ENCODE data around the gene HTRA2. TPM values are rescaled to one million over a fixed set of nuclear protein-coding genes. Genes with fewer than 3 reads are reported as not detected.
A peak's percentile ranks its signal among the peaks of the same experiment; 100 is the strongest.

The HTRA2 gene
- total and polyA plus RNA-seq, 9 of the 15 experiments (the other 6 are each of a cell fraction or from before 2014, with no cell fraction given) = 54.2 to 71.2 (median 65.8) TPM

- peaks cover 8% of the 10 kb centered on the region; the same call in 2 of the 3 replicates for H3K36me3 ChIP-seq (ENCODE audit: control insufficient read depth, insufficient read depth, low read length)
- intact Hi-C loops (cut with micrococcal nuclease) (no loop called here), in situ Hi-C loops (cut with MboI) (no loop called here)
- no peak overlapping the region for H3K4me2 ChIP-seq (ENCODE audit: insufficient read depth, low read length)
- no peaks in the 10 kb centered on the region for H4K20me1 ChIP-seq (replicated peaks; ENCODE audit: control insufficient read depth, insufficient read depth, low read length)
- ATAC-seq = no peak
- H3K9me3 ChIP-seq (replicated peaks; ENCODE audit: control insufficient read depth, insufficient read depth, low read depth, low read length) = no peaks in the 10 kb centered on the region
- peaks cover 11 to 46% of the 10 kb centered on the region in 2 experiments; a peak in 4 of 5 replicates for H3K4me1 ChIP-seq (replicated peaks in 1 of 2; ENCODE audit: control insufficient read depth in 2 of 2, insufficient read depth in 2 of 2, low read length in 2 of 2)
- H3K79me2 ChIP-seq (ENCODE audit: control insufficient read depth, insufficient read depth, low read length) = peaks cover 12% of the 10 kb centered on the region; the same call in 2 of the 3 replicates
- no peak for TF ChIP-seq WHSC1 (IDR thresholded peaks at IDR 0.05; ENCODE audit: low read length)
- TF ChIP-seq ZBTB33 (CRISPR knock-in tag; IDR thresholded peaks at IDR 0.05) = peak; percentile 75; the same call in 1 of the 2 replicates
- no peak for TF ChIP-seq ZEB2 (IDR thresholded peaks at IDR 0.05)
- no peak overlapping the region for H3K9ac ChIP-seq (ENCODE audit: insufficient read depth in 1 of 2, low read depth in 2 of 2, low read length in 2 of 2)
- H3K27ac ChIP-seq (ENCODE audit: extremely low read depth, low read depth, low read length) = no peak overlapping the region
- BruUV-seq (replicated peaks) = no TSS peak
- WGBS (ENCODE audit: insufficient coverage, low coverage, missing lambda C conversion rate) = 96% methylated on average over 31 of the region's 41 CpGs
- no peak overlapping the region for H3K4me3 ChIP-seq
- no peaks in the 10 kb centered on the region for H3K27me3 ChIP-seq (ENCODE audit: control insufficient read depth in 2 of 2, insufficient read depth in 2 of 2, low read length in 2 of 2)
- no peak overlapping the region for H2AFZ ChIP-seq (ENCODE audit: low read depth, low read length)
- DNase-seq (ENCODE audit: extremely low read depth in 1 of 4, low spot score in 3 of 4) = no peak
- FAIRE-seq = no peak
- POLR2A ChIA-PET = no interaction called here
- CTCF ChIA-PET (ENCODE audit: low intra/inter-chr PET ratio) = no interaction called here
- no peaks in the 10 kb centered on the region for H3K9me1 ChIP-seq (ENCODE audit: control insufficient read depth, insufficient read depth, low read length)
Measured at GRCh38 chr2:74498500-74499266, 31.1 kb upstream of the HTRA2 start.

Measured in K562 (cell line).